Spleen (tissue), 11 donors: ENCODE data around the gene NUDT9. TPM values are rescaled to one million over a fixed set of nuclear protein-coding genes. Genes with fewer than 3 reads are reported as not detected.
"Not testable (repeated sequence)": the region's sequence is repeated elsewhere in the genome, so short reads cannot be mapped to it uniquely, and the experiment has no call there.

ENCODE experiments used
- DNase-seq: peaks from one replicate; pipeline ENCODE4 v3.0.0-alpha.2; 2020
- H3K27ac ChIP-seq, 8 donors: fragments of 200-600 bp; sonication (generic) in 7 of 8; 1 replicate in 4 of 8; 2 replicates in 4 of 8; pipeline versions ENCODE4 v1.5.0 to v1.8.0; 2016 to 2021; ENCODE audit warnings: inconsistent platforms in 4 of 8, mild to moderate bottlenecking in 4 of 8, moderate library complexity in 1 of 8
- H3K27me3 ChIP-seq, 7 donors: fragments of 200-600 bp; sonication (generic) in 6 of 7; replicated peaks in 1 of 7; 1 replicate in 4 of 7; 2 replicates in 3 of 7; pipeline versions ENCODE4 v1.5.0 to v1.8.0; 2016 to 2021; ENCODE audit warnings: inconsistent platforms in 3 of 7, mild to moderate bottlenecking in 1 of 7
- H3K36me3 ChIP-seq, 6 donors: fragments of 200-600 bp; sonication (generic) in 5 of 6; 1 replicate in 4 of 6; 2 replicates in 2 of 6; pipeline versions ENCODE4 v1.5.0 to v1.8.0; 2016 to 2021; ENCODE audit warnings: inconsistent platforms in 2 of 6
- H3K4me1 ChIP-seq, 6 donors: fragments of 200-600 bp; sonication (generic) in 5 of 6; 1 replicate in 3 of 6; 2 replicates in 3 of 6; pipeline versions ENCODE4 v1.5.0 to v1.8.0; 2016 to 2021; ENCODE audit warnings: inconsistent platforms in 3 of 6
- H3K4me3 ChIP-seq, 8 donors: fragments of 200-600 bp; sonication (generic) in 7 of 8; 1 replicate in 4 of 8; 2 replicates in 4 of 8; pipeline versions ENCODE4 v1.5.0 to v1.8.0; 2016 to 2021; ENCODE audit warnings: inconsistent platforms in 4 of 8, mild to moderate bottlenecking in 4 of 8, moderate library complexity in 2 of 8
- H3K9me3 ChIP-seq, 8 donors: fragments of 200-600 bp; sonication (generic) in 7 of 8; 1 replicate in 4 of 8; 2 replicates in 4 of 8; pipeline versions ENCODE4 v1.5.0 to v1.8.0; 2016 to 2021; ENCODE audit warnings: inconsistent platforms in 4 of 8
- POLR2A ChIP-seq, 3 donors: fragments of 450-650 bp; IDR thresholded peaks; one replicate each; pipeline ENCODE4 v1.5.1; 2017; ENCODE audit warnings: antibody characterized with exemption in 3 of 3, mild to moderate bottlenecking in 1 of 3
- POLR2AphosphoS5 ChIP-seq, 3 donors: sonication (generic); formaldehyde crosslinking; IDR thresholded peaks; one replicate each; pipeline ENCODE4 v1.5.1; 2017; ENCODE audit warnings: antibody characterized with exemption in 3 of 3
- WGBS, 5 donors: extraction: QIAGEN DNeasy Blood & Tissue Kit in 3 of 5; methylation state at CpG; one replicate each; pipeline versions ENCODE4 v1.1.5 to v1.1.7; 2013 to 2018; 5-methylcytosine and 5-hydroxymethylcytosine counted together
- intact Hi-C: fragments of 100-400 bp; cut with DNase I; formaldehyde crosslinking; loops from one replicate; pipeline ENCODE4 v1.15.0; 2023; ENCODE audit warnings: low total_unique reads
- polyA plus RNA-seq, 3 donors: library from polyadenylated mRNA; stranded (reverse); fragments of 200-250 nt; gene quantifications; one replicate each; pipeline ENCODE4 v1.2.1, GENCODE V29; 2013
- total RNA-seq, 7 donors: library from RNA; depleted of rRNA in 3 of 7; stranded (reverse); fragments of >200 nt in 3 of 7; fragmentation: NEBNext Ultra II Directional in 4 of 7; extraction: Animal tissue kit (Norgen Biotek cat#: 25700) in 4 of 7; gene quantifications; one replicate each; pipeline versions ENCODE4 v1.1.0 to v1.2.1, GENCODE V29; 2016 to 2021
- TF ChIP-seq, protein P1 (sequence below), 11 experiments: fragments of 200-600 bp in 7 of 11; fragments of 450-650 bp in 4 of 11; sonication (generic) in 4 of 11; IDR thresholded peaks in 8 of 11; conservative IDR thresholded peaks in 3 of 11; 1 replicate in 7 of 11; 2 replicates in 4 of 11; pipeline versions ENCODE4 v1.4.0 to v1.8.0; 2016 to 2021; ENCODE audit warnings: antibody characterized with exemption in 11 of 11, inconsistent platforms in 4 of 11, mild to moderate bottlenecking in 1 of 11
- donor health status: healthy with polysubstance abuse.
- donor health status: DM: no; HTN: no; CAD: no; lungs with moderate emphysema.
- donor health status: DM: no; HTN: no; CAD: no.
- donor health status: Bipolar disorder and iron deficiency.
- donor health status: healthy.
- donor health status: DM: no; HTN: no; CAD: no.
- donor health status: DM: yes; HTN: yes; CAD: no.

NUDT9 gene
- total and polyA plus RNA-seq, 10 donors, result 14.9 to 23.7 (median 20.5) TPM

GRCh38 chr4:87382116-87382515, 40.3 kb upstream of the NUDT9 start:
- intact Hi-C loops, result no loop called here
- 65 to 98% (median 88%) methylated on average over 2 of the region's 2 CpGs for WGBS, 5 donors
- DNase-seq, result no peak
- Histone ChIP-seq H3K27ac (no peak overlapping the region), H3K9me3 (peaks cover 0 to 5% (median 0%) of the 10 kb centered on the region in 8 donors), H3K36me3 (peaks cover 0 to 44% (median 15%) of the 10 kb centered on the region in 6 donors), H3K4me3 (no peak overlapping the region), H3K4me1 (peaks cover 0 to 46% (median 8%) of the 10 kb centered on the region in 6 donors), H3K27me3 (no peaks in the 10 kb centered on the region)
- TF ChIP-seq POLR2AphosphoS5 (IDR thresholded peaks at IDR 0.05) (no peak), POLR2A (IDR thresholded peaks at IDR 0.05) (no peak)
- TF ChIP-seq, protein P1, sequence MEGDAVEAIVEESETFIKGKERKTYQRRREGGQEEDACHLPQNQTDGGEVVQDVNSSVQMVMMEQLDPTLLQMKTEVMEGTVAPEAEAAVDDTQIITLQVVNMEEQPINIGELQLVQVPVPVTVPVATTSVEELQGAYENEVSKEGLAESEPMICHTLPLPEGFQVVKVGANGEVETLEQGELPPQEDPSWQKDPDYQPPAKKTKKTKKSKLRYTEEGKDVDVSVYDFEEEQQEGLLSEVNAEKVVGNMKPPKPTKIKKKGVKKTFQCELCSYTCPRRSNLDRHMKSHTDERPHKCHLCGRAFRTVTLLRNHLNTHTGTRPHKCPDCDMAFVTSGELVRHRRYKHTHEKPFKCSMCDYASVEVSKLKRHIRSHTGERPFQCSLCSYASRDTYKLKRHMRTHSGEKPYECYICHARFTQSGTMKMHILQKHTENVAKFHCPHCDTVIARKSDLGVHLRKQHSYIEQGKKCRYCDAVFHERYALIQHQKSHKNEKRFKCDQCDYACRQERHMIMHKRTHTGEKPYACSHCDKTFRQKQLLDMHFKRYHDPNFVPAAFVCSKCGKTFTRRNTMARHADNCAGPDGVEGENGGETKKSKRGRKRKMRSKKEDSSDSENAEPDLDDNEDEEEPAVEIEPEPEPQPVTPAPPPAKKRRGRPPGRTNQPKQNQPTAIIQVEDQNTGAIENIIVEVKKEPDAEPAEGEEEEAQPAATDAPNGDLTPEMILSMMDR (IDR thresholded peaks at IDR 0.05 in 8 of 11, conservative IDR thresholded peaks at IDR 0.05 in 3 of 11), result no peak

- peaks cover 3 to 48% (median 15%) of the 10 kb centered on the region in 6 donors for H3K4me1 ChIP-seq
- H3K36me3 ChIP-seq, result peaks cover 0 to 37% (median 13%) of the 10 kb centered on the region in 6 donors
- peak overlapping the region in 1 of 8 donors; percentile 1 for H3K27ac ChIP-seq
- H3K27me3 ChIP-seq, result no peaks in the 10 kb centered on the region
- no peak overlapping the region for H3K4me3 ChIP-seq
- 85 to 93% (median 93%) methylated on average over 3 of the region's 3 CpGs for WGBS, 5 donors
- TF ChIP-seq, protein P1 (IDR thresholded peaks at IDR 0.05 in 8 of 11, conservative IDR thresholded peaks at IDR 0.05 in 3 of 11), result no peak
- no peak for TF ChIP-seq POLR2A (IDR thresholded peaks at IDR 0.05)
- no peak for TF ChIP-seq POLR2AphosphoS5 (IDR thresholded peaks at IDR 0.05)
- no peak for DNase-seq
- peaks cover 0 to 5% (median 0%) of the 10 kb centered on the region in 8 donors for H3K9me3 ChIP-seq
- intact Hi-C loops, result no loop called here
Measured at GRCh38 chr4:87382931-87383330, 39.4 kb upstream of the NUDT9 start.

GRCh38 chr4:87384466-87385132, 37.8 kb upstream of the NUDT9 start:
- H3K36me3 ChIP-seq, result peaks cover 0 to 27% (median 13%) of the 10 kb centered on the region in 6 donors
- H3K4me1 ChIP-seq, result peaks cover 13 to 60% (median 32%) of the 10 kb centered on the region in 6 donors
- intact Hi-C loops, H3K4me3 ChIP-seq, H3K27ac ChIP-seq, DNase-seq, H3K27me3 ChIP-seq, H3K9me3 ChIP-seq: not testable (repeated sequence)
- 86 to 94% (median 89%) methylated on average over 9 of the region's 9 CpGs for WGBS, 5 donors

DNA sequence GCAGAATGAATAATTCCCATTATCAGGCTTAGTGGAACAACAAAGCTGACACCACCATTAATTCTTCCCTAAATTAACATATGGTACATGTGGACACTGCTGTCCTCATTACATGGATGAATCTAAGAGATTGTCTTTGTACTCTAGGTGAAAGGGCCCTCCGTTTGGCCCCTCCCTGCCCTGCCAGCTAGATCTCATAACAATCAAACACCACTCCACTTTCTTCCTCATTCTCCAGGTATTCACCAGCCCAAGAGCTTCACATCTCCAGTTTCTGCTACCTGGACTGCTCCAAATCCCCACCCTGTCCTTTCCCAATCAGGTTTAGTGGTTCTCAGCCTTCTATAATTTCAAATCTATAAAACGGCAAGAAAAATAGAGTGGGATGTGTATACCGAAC, 35.1 kb upstream of the NUDT9 start:
- H3K27me3 ChIP-seq, result no peaks in the 10 kb centered on the region
- TF ChIP-seq, protein P1 (IDR thresholded peaks at IDR 0.05 in 8 of 11, conservative IDR thresholded peaks at IDR 0.05 in 3 of 11), result no peak
- TF ChIP-seq POLR2AphosphoS5 (IDR thresholded peaks at IDR 0.05), result no peak
- no peak for TF ChIP-seq POLR2A (IDR thresholded peaks at IDR 0.05)
- peak overlapping the region in 1 of 8 donors; percentile 94 for H3K27ac ChIP-seq
- peaks cover 19 to 78% (median 48%) of the 10 kb centered on the region in 6 donors for H3K4me1 ChIP-seq
- intact Hi-C loops, result no loop called here
- H3K9me3 ChIP-seq, result peaks cover 0 to 8% (median 0%) of the 10 kb centered on the region in 8 donors
- 78 to 94% (median 92%) methylated on average over 3 of the region's 3 CpGs for WGBS, 5 donors
- H3K36me3 ChIP-seq, result peaks cover 0 to 3% (median 0%) of the 10 kb centered on the region in 6 donors
- no peak for DNase-seq
- peak overlapping the region in 1 of 8 donors; percentile 23 for H3K4me3 ChIP-seq
